ENCODE measurements around the gene PMAIP1.
"Not testable (repeated sequence)": the region's sequence is repeated elsewhere in the genome, so short reads cannot be mapped to it uniquely, and the experiment has no call there.

PMAIP1 gene

GRCh38 chr18:59885579-59886163, 14.1 kb upstream of the PMAIP1 start:
- H3K9me3 ChIP-seq (ENCODE audit: control insufficient read depth, low read length): peaks cover 5% of the 10 kb centered on the region
- peaks cover 15% of the 10 kb centered on the region for H3K4me1 ChIP-seq (ENCODE audit: control insufficient read depth, insufficient read depth, low read length, poor library complexity, severe bottlenecking)
- WGBS, 2 experiments (ENCODE audit: insufficient coverage in 2 of 2): 100% methylated on average over 3 of the region's 6 CpGs
- H3K27ac ChIP-seq (ENCODE audit: low read depth, low read length, severe bottlenecking): no peak overlapping the region
- no peak overlapping the region for H3K4me3 ChIP-seq (ENCODE audit: extremely low read depth, insufficient read depth, low read length, poor library complexity, severe bottlenecking)
- no peaks in the 10 kb centered on the region for H3K36me3 ChIP-seq (ENCODE audit: control insufficient read depth, insufficient read depth, low read length)

DNA sequence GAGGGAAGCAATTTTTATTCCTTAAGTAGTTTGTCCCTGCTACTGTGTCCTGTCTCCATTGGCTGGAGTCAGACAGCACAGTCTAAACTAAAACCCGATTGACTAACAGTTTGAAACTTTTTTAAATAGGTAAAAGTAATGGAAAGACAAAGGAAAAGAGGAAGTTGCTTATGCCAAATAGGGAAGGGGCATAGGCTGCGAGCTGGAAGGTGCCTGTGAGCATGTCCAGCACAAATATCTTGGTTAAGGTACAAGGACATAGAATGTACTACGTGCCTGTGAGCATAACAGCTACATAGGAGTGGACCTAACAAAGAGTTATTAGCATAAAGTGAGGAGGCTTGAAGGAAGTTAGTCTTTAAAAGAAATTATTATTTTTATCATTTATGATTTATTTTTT, 13.4 kb upstream of the PMAIP1 start:
- H3K4me3 ChIP-seq (ENCODE audit: extremely low read depth, insufficient read depth, low read length, poor library complexity, severe bottlenecking); H3K36me3 ChIP-seq (ENCODE audit: control insufficient read depth, insufficient read depth, low read length); H3K27ac ChIP-seq (ENCODE audit: low read depth, low read length, severe bottlenecking); H3K9me3 ChIP-seq (ENCODE audit: control insufficient read depth, low read length): not testable (repeated sequence)
- WGBS, 2 experiments (ENCODE audit: insufficient coverage in 2 of 2): 87 to 98% methylated on average over 2 to 3 of the region's 3 CpGs
- peaks cover 13% of the 10 kb centered on the region for H3K4me1 ChIP-seq (ENCODE audit: control insufficient read depth, insufficient read depth, low read length, poor library complexity, severe bottlenecking)

DNA sequence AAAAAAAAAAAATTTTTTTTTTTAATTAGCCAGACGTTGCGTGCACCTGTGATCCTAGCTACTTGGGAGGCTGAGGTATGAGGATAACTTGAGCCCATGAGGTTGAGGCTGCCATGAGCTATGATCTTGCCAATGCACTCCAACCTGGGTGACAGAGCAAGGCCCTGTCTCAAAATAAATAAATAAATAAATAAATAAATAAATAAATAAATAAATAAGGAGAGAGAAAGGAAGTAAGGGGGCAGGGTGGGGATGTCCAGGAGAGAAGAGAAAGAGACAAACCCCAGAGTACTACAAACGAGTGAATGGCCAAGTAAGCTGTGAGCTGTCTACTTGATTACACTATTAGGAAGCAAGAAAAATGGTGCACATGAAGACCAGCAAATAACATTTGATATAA, 7.7 kb upstream of the PMAIP1 start:
- WGBS, 2 experiments (ENCODE audit: insufficient coverage in 2 of 2): 90 to 100% methylated on average over 1 to 2 of the region's 3 CpGs
- no peak overlapping the region for H3K4me3 ChIP-seq (ENCODE audit: extremely low read depth, insufficient read depth, low read length, poor library complexity, severe bottlenecking)

GRCh38 chr18:59893971-59894370, 5.8 kb upstream of the PMAIP1 start:
- Histone ChIP-seq H3K4me1 (ENCODE audit: control insufficient read depth, insufficient read depth, low read length, poor library complexity, severe bottlenecking) (peaks cover 8% of the 10 kb centered on the region), H3K9me3 (ENCODE audit: control insufficient read depth, low read length) (no peaks in the 10 kb centered on the region), H3K36me3 (ENCODE audit: control insufficient read depth, insufficient read depth, low read length) (no peaks in the 10 kb centered on the region), H3K27ac (ENCODE audit: low read depth, low read length, severe bottlenecking) (no peak overlapping the region), H3K4me3 (ENCODE audit: extremely low read depth, insufficient read depth, low read length, poor library complexity, severe bottlenecking) (no peak overlapping the region)
- WGBS, 2 experiments (ENCODE audit: insufficient coverage in 2 of 2): 93 to 100% methylated on average over 1 to 3 of the region's 6 CpGs

More for the DNA sequence above, 7.7 kb upstream of the PMAIP1 start:
- Histone ChIP-seq H3K9me3 (ENCODE audit: control insufficient read depth, low read length) (no peaks in the 10 kb centered on the region), H3K4me1 (ENCODE audit: control insufficient read depth, insufficient read depth, low read length, poor library complexity, severe bottlenecking) (no peaks in the 10 kb centered on the region), H3K36me3 (ENCODE audit: control insufficient read depth, insufficient read depth, low read length) (no peaks in the 10 kb centered on the region), H3K27ac (ENCODE audit: low read depth, low read length, severe bottlenecking) (no peak overlapping the region)

GRCh38 chr18:59897321-59897954, 2.4 kb upstream of the PMAIP1 start:
- Histone ChIP-seq H3K9me3 (ENCODE audit: control insufficient read depth, low read length) (no peaks in the 10 kb centered on the region), H3K4me3 (ENCODE audit: extremely low read depth, insufficient read depth, low read length, poor library complexity, severe bottlenecking) (no peak overlapping the region), H3K27ac (ENCODE audit: low read depth, low read length, severe bottlenecking) (no peak overlapping the region), H3K4me1 (ENCODE audit: control insufficient read depth, insufficient read depth, low read length, poor library complexity, severe bottlenecking) (peaks cover 14% of the 10 kb centered on the region), H3K36me3 (ENCODE audit: control insufficient read depth, insufficient read depth, low read length) (no peaks in the 10 kb centered on the region)
- 9 to 17% methylated on average over 5 to 6 of the region's 9 CpGs for WGBS, 2 experiments (ENCODE audit: insufficient coverage in 2 of 2)

DNA sequence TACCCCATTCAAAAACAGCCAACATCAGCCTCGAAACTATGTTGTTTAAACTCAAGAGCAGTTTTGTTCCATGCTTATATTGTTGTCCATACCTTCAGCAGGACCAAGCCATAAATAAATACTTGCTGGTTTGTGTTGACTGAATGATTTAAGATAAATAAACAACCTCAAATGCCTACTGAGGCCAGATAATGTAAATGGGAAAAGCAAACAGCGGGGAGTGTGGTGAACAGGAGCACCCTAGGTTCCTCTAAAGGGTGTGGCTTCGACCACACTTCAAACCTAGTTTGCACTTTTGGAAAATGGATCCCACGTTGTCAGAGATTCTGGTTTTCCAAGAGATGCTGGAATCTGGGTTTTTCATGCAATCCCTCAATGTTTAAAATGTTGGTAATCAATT, 1.7 kb upstream of the PMAIP1 start:
- H3K9me3 ChIP-seq (ENCODE audit: control insufficient read depth, low read length): no peaks in the 10 kb centered on the region
- H3K4me1 ChIP-seq (ENCODE audit: control insufficient read depth, insufficient read depth, low read length, poor library complexity, severe bottlenecking): peaks cover 14% of the 10 kb centered on the region
- 0 to 19% methylated on average over 2 to 3 of the region's 4 CpGs for WGBS, 2 experiments (ENCODE audit: insufficient coverage in 2 of 2)
- H3K27ac ChIP-seq (ENCODE audit: low read depth, low read length, severe bottlenecking): no peak overlapping the region
- no peaks in the 10 kb centered on the region for H3K36me3 ChIP-seq (ENCODE audit: control insufficient read depth, insufficient read depth, low read length)
- peak overlapping the region; percentile 75 for H3K4me3 ChIP-seq (ENCODE audit: extremely low read depth, insufficient read depth, low read length, poor library complexity, severe bottlenecking)

GRCh38 chr18:59898609-59899297, 1.0 kb upstream of the PMAIP1 start:
- peak overlapping the region; percentile 83 for H3K27ac ChIP-seq (ENCODE audit: low read depth, low read length, severe bottlenecking)

GRCh38 chr18:59900222-59901128, 679 bp downstream of the PMAIP1 start:
- H3K4me3 ChIP-seq (ENCODE audit: extremely low read depth, insufficient read depth, low read length, poor library complexity, severe bottlenecking): peak overlapping the region; percentile 75
- WGBS, 2 experiments (ENCODE audit: insufficient coverage in 2 of 2): 0% methylated on average over 20 to 31 of the region's 51 CpGs
- H3K36me3 ChIP-seq (ENCODE audit: control insufficient read depth, insufficient read depth, low read length): no peaks in the 10 kb centered on the region
- peak overlapping the region; percentile 83 for H3K27ac ChIP-seq (ENCODE audit: low read depth, low read length, severe bottlenecking)
- H3K4me1 ChIP-seq (ENCODE audit: control insufficient read depth, insufficient read depth, low read length, poor library complexity, severe bottlenecking): peaks cover 22% of the 10 kb centered on the region
- no peaks in the 10 kb centered on the region for H3K9me3 ChIP-seq (ENCODE audit: control insufficient read depth, low read length)

More at GRCh38 chr18:59898609-59899297, 1.0 kb upstream of the PMAIP1 start:
- H3K4me1 ChIP-seq (ENCODE audit: control insufficient read depth, insufficient read depth, low read length, poor library complexity, severe bottlenecking): peaks cover 14% of the 10 kb centered on the region
- peak overlapping the region; percentile 75 for H3K4me3 ChIP-seq (ENCODE audit: extremely low read depth, insufficient read depth, low read length, poor library complexity, severe bottlenecking)
- 15 to 21% methylated on average over 31 to 32 of the region's 33 CpGs for WGBS, 2 experiments (ENCODE audit: insufficient coverage in 2 of 2)
- no peaks in the 10 kb centered on the region for H3K9me3 ChIP-seq (ENCODE audit: control insufficient read depth, low read length)
- no peaks in the 10 kb centered on the region for H3K36me3 ChIP-seq (ENCODE audit: control insufficient read depth, insufficient read depth, low read length)

DNA sequence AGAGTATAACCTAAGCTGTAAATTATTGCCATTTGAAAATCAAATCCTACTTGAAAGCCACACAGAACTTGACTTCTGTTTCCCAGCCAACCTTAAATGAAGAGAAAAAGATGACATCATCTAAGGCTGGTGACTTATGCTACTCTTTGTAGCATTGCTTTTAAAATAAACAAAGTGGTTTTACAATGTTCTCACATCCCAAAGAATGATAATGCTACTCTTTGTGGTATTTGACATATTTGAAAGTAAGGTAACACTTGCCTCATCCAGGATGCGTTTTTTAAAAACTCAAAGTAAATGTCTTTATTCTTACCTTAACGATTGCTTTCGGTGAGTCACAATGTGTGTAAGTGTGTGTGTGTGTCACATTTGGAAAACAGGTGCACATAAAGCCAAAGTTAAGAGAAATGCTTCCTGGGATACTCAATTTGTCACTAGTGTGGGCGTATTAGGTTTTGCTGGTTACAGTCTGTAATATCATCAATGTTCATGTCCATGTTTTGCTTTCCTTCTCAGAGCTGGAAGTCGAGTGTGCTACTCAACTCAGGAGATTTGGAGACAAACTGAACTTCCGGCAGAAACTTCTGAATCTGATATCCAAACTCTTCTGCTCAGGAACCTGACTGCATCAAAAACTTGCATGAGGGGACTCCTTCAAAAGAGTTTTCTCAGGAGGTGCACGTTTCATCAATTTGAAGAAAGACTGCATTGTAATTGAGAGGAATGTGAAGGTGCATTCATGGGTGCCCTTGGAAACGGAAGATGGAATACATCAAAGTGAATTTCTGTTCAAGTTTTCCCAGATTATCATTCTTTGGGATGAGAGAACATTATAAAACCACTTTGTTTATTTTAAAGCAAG, 2.6 kb downstream of the PMAIP1 start:
- H3K27ac ChIP-seq (ENCODE audit: low read depth, low read length, severe bottlenecking): no peak overlapping the region
- peak overlapping the region; percentile 75 for H3K4me3 ChIP-seq (ENCODE audit: extremely low read depth, insufficient read depth, low read length, poor library complexity, severe bottlenecking)
- 87 to 88% methylated on average over 4 to 6 of the region's 8 CpGs for WGBS, 2 experiments (ENCODE audit: insufficient coverage in 2 of 2)
- no peaks in the 10 kb centered on the region for H3K9me3 ChIP-seq (ENCODE audit: control insufficient read depth, low read length)
- peaks cover 30% of the 10 kb centered on the region for H3K4me1 ChIP-seq (ENCODE audit: control insufficient read depth, insufficient read depth, low read length, poor library complexity, severe bottlenecking)
- H3K36me3 ChIP-seq (ENCODE audit: control insufficient read depth, insufficient read depth, low read length): no peaks in the 10 kb centered on the region
